Neural cell (in vitro differentiated cells): ENCODE data around the gene SPECC1. TPM values are rescaled to one million over a fixed set of nuclear protein-coding genes. Genes with fewer than 3 reads are reported as not detected.

ENCODE experiments used
- H2AFZ ChIP-seq: fragments of 200-600, 300-800 bp; sonication (generic), shearing (Covaris generic); 2 replicates; pipeline ENCODE4 v1.6.0; 2014; ENCODE audit warnings: low read depth, mild to moderate bottlenecking, antibody characterized with exemption, low read length, moderate library complexity
- H3F3A ChIP-seq: fragments of 200-600 bp; shearing (Covaris generic); 2 replicates; pipeline ENCODE4 v1.6.1; 2016; ENCODE audit warnings: mild to moderate bottlenecking, moderate library complexity, mixed read lengths, antibody characterized with exemption, low read length; ENCODE audit not compliant: insufficient read depth, poor library complexity, severe bottlenecking
- H3K27ac ChIP-seq: fragments of 200-600, 300-800 bp; sonication (generic), shearing (Covaris generic); 2 replicates; pipeline ENCODE4 v1.5.1; 2014; ENCODE audit warnings: mild to moderate bottlenecking, low read length, moderate library complexity
- H3K27me3 ChIP-seq: fragments of 300-800, 200-600 bp; sonication (generic), shearing (Covaris generic); 2 replicates; pipeline ENCODE4 v1.6.0; 2014; ENCODE audit warnings: mild to moderate bottlenecking, low read depth, low read length, moderate library complexity; ENCODE audit not compliant: insufficient read depth
- H3K36me3 ChIP-seq: fragments of 300-800, 200-600 bp; sonication (generic), shearing (Covaris generic); 2 replicates; pipeline ENCODE4 v1.5.1; 2014; ENCODE audit warnings: mild to moderate bottlenecking, antibody characterized with exemption, low read length, moderate library complexity; ENCODE audit not compliant: insufficient read depth
- H3K4me2 ChIP-seq: fragments of 300-800, 200-600 bp; sonication (generic), shearing (Covaris generic); 2 replicates; pipeline ENCODE4 v1.6.0; 2014; ENCODE audit warnings: mild to moderate bottlenecking, low read length
- H3K4me3 ChIP-seq: fragments of 300-800, 200-600 bp; sonication (generic), shearing (Covaris generic); 2 replicates; pipeline ENCODE4 v1.5.1; 2014; ENCODE audit warnings: mild to moderate bottlenecking, low read length, moderate library complexity
- H3K79me2 ChIP-seq: fragments of 200-600 bp; shearing (Covaris generic); replicated peaks from 2 replicates; pipeline ENCODE4 v1.6.0; 2014; ENCODE audit warnings: mild to moderate bottlenecking, low read length, moderate library complexity; ENCODE audit not compliant: insufficient read depth
- H3K9ac ChIP-seq: fragments of 300-800, 200-600 bp; sonication (generic), shearing (Covaris generic); 2 replicates; pipeline ENCODE4 v1.6.1; 2016; ENCODE audit warnings: mild to moderate bottlenecking, low read length, mixed read lengths
- H3K9me2 ChIP-seq: fragments of 200-600 bp; shearing (Covaris generic); 2 replicates; pipeline ENCODE4 v1.6.1; 2016; ENCODE audit warnings: mild to moderate bottlenecking, low read length, mixed read lengths; ENCODE audit not compliant: insufficient read depth
- H3K9me3 ChIP-seq: fragments of 200-600, 300-800 bp; sonication (generic), shearing (Covaris generic); 2 replicates; pipeline ENCODE4 v1.6.1; 2016; ENCODE audit warnings: mild to moderate bottlenecking, mixed run types, low read length, moderate library complexity, mixed read lengths
- H4K20me1 ChIP-seq: fragments of 200-600 bp; shearing (Covaris generic); 2 replicates; pipeline ENCODE4 v1.6.1; 2016; ENCODE audit warnings: mild to moderate bottlenecking, mixed run types; ENCODE audit not compliant: insufficient read depth
- EP300 ChIP-seq: fragments of 450-650 bp; conservative IDR thresholded peaks from 2 replicates; pipeline ENCODE4 v1.6.1; 2014; ENCODE audit warnings: antibody characterized with exemption, mild to moderate bottlenecking, moderate library complexity; ENCODE audit not compliant: poor library complexity, severe bottlenecking
- EZH2 ChIP-seq: fragments of 200-600, 300-800 bp; shearing (Covaris generic), sonication (generic); IDR thresholded peaks from 2 replicates; pipeline ENCODE4 v1.6.1; 2014; ENCODE audit warnings: antibody characterized with exemption, low read length, borderline replicate concordance, mild to moderate bottlenecking; ENCODE audit not compliant: insufficient read depth, poor library complexity, severe bottlenecking
- MXI1 ChIP-seq: fragments of 450-650 bp; conservative IDR thresholded peaks from 2 replicates; pipeline ENCODE4 v1.6.1; 2014; ENCODE audit warnings: antibody characterized with exemption, mild to moderate bottlenecking; ENCODE audit not compliant: poor library complexity, severe bottlenecking
- POLR2AphosphoS5 ChIP-seq: IDR thresholded peaks from 2 replicates; pipeline ENCODE4 v1.6.1; 2012
- RAD21 ChIP-seq: fragments of 450-650 bp; conservative IDR thresholded peaks from 2 replicates; pipeline ENCODE4 v1.6.1; 2014; ENCODE audit warnings: antibody characterized with exemption, mild to moderate bottlenecking, moderate library complexity
- SMC3 ChIP-seq: fragments of 450-650 bp; conservative IDR thresholded peaks from 2 replicates; pipeline ENCODE4 v1.6.1; 2014; ENCODE audit warnings: antibody characterized with exemption, mild to moderate bottlenecking, moderate library complexity; ENCODE audit not compliant: poor library complexity
- TAF1 ChIP-seq: IDR thresholded peaks from 2 replicates; pipeline ENCODE4 v1.6.1; 2012; ENCODE audit warnings: low read depth
- polyA plus RNA-seq: library from polyadenylated mRNA; depleted of rRNA; stranded (reverse); fragments of >200 nt; gene quantifications from 2 replicates; pipeline ENCODE4 v1.2.3, GENCODE V29; 2014
- TF ChIP-seq, protein P1 (sequence below): fragments of 450-650 bp; IDR thresholded peaks from 2 replicates; pipeline ENCODE4 v1.5.1; 2014; ENCODE audit warnings: antibody characterized with exemption, mild to moderate bottlenecking, moderate library complexity; ENCODE audit not compliant: poor library complexity, severe bottlenecking
- TF ChIP-seq, protein P2 (sequence below): IDR thresholded peaks from 2 replicates; pipeline ENCODE4 v1.6.1; 2012; ENCODE audit warnings: borderline replicate concordance

SPECC1 gene
- polyA plus RNA-seq, 1 donor from 2014 or later = 8.6 TPM

DNA sequence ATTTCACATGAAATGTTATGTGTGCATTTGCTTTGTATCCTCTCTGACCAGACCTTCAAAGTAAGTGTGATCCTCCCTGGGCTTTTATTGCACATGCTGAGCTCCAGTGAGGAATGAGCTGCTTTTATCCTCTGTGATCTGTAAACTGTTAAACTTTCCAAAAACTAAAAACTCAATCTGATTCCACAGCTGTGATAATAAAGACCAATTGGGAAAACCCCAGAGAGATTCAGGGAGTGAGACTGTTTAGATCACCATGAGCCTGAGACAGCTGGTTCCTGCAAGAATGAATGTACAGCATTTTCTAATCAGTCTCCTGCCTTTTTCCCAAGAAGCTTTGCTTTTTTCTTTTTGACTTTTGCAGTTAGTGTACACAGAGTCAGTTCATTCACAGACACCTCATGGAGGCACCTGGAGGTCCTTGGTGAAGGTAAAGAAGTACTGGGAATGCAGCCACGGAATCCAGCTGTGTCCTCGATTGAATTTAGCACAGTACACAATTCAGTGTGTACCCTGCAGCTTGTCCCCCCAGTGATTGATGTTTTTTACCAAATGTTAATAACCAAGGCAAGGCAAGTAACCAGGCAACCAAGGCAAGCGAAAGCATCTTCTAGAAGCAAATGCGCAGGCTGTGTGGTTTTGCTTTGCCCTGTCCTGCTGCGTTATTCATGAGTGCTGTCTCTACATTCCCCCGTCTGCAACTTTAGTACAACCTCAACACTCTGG, 275.6 kb downstream of the SPECC1 start:
- Histone ChIP-seq H3K4me2 (no peak overlapping the region), H3K9ac (no peak overlapping the region), H3K79me2 (no peaks in the 10 kb centered on the region)

DNA sequence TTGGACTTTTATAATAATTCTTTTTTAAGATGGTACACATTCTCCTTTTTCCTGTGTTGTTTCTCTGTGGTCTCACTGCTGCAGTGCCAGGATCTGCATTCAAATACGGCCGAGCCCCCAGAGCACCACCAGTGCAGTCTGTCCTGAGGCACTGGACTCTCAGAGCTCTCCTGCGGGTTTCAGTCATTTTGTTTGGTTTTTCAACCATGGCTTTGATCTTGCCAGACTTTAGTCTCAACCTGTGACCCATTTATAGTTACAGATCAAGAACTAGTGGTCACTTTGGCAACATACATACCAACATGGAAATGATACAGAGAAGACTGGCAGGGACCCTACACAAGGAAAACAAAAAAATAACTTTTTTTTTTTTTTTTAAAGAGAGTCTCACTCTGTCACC, 280.8 kb downstream of the SPECC1 start:
- H3K27me3 ChIP-seq = no peaks in the 10 kb centered on the region
- no peak overlapping the region for H3K27ac ChIP-seq
- no peaks in the 10 kb centered on the region for H3K79me2 ChIP-seq
- H3K4me2 ChIP-seq = no peak overlapping the region
- TF ChIP-seq MXI1 (no peak), TAF1 (no peak), RAD21 (no peak)
- TF ChIP-seq, protein P1, sequence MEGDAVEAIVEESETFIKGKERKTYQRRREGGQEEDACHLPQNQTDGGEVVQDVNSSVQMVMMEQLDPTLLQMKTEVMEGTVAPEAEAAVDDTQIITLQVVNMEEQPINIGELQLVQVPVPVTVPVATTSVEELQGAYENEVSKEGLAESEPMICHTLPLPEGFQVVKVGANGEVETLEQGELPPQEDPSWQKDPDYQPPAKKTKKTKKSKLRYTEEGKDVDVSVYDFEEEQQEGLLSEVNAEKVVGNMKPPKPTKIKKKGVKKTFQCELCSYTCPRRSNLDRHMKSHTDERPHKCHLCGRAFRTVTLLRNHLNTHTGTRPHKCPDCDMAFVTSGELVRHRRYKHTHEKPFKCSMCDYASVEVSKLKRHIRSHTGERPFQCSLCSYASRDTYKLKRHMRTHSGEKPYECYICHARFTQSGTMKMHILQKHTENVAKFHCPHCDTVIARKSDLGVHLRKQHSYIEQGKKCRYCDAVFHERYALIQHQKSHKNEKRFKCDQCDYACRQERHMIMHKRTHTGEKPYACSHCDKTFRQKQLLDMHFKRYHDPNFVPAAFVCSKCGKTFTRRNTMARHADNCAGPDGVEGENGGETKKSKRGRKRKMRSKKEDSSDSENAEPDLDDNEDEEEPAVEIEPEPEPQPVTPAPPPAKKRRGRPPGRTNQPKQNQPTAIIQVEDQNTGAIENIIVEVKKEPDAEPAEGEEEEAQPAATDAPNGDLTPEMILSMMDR = no peak
- no peak overlapping the region for H3K9ac ChIP-seq
- no peaks in the 10 kb centered on the region for H3K9me2 ChIP-seq
- H4K20me1 ChIP-seq = no peaks in the 10 kb centered on the region
- H3K4me3 ChIP-seq = no peak overlapping the region
- H2AFZ ChIP-seq = no peak overlapping the region
- H3K9me3 ChIP-seq = no peaks in the 10 kb centered on the region
- no peaks in the 10 kb centered on the region for H3K36me3 ChIP-seq
- H3F3A ChIP-seq = no peaks in the 10 kb centered on the region

More for the DNA sequence above, 275.6 kb downstream of the SPECC1 start:
- Histone ChIP-seq H3K27me3 (no peaks in the 10 kb centered on the region), H3K9me3 (no peaks in the 10 kb centered on the region), H3K9me2 (no peaks in the 10 kb centered on the region), H2AFZ (no peak overlapping the region), H4K20me1 (no peaks in the 10 kb centered on the region), H3F3A (no peaks in the 10 kb centered on the region), H3K27ac (no peak overlapping the region), H3K36me3 (no peaks in the 10 kb centered on the region), H3K4me3 (no peak overlapping the region)
- TF ChIP-seq TAF1 (no peak), RAD21 (no peak), EP300 (no peak), MXI1 (no peak), SMC3 (no peak)
- TF ChIP-seq, protein P2, sequence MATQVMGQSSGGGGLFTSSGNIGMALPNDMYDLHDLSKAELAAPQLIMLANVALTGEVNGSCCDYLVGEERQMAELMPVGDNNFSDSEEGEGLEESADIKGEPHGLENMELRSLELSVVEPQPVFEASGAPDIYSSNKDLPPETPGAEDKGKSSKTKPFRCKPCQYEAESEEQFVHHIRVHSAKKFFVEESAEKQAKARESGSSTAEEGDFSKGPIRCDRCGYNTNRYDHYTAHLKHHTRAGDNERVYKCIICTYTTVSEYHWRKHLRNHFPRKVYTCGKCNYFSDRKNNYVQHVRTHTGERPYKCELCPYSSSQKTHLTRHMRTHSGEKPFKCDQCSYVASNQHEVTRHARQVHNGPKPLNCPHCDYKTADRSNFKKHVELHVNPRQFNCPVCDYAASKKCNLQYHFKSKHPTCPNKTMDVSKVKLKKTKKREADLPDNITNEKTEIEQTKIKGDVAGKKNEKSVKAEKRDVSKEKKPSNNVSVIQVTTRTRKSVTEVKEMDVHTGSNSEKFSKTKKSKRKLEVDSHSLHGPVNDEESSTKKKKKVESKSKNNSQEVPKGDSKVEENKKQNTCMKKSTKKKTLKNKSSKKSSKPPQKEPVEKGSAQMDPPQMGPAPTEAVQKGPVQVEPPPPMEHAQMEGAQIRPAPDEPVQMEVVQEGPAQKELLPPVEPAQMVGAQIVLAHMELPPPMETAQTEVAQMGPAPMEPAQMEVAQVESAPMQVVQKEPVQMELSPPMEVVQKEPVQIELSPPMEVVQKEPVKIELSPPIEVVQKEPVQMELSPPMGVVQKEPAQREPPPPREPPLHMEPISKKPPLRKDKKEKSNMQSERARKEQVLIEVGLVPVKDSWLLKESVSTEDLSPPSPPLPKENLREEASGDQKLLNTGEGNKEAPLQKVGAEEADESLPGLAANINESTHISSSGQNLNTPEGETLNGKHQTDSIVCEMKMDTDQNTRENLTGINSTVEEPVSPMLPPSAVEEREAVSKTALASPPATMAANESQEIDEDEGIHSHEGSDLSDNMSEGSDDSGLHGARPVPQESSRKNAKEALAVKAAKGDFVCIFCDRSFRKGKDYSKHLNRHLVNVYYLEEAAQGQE = no peak

DNA sequence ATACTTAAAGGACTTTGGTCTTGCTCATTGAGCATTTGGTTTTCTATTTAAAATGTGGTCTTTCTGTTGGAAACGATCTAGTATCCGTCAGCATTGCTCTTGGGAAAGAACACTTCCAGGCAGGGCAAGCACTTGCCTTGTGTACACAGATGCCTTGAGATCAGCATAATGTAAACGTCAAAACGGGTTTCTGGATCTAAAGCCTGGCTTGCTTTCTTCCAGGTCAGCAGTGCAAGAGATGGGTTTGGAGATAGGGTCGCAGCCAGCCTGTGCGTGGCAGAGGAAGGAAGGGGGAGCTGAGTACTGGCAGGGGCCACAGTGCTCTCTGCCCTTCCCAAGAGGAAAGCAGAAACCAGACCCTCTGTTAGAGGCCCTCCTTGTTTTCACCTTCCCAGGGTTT, 282.7 kb downstream of the SPECC1 start:
- H3K9me2 ChIP-seq = no peaks in the 10 kb centered on the region
- no peak for TF ChIP-seq MXI1
- no peak for TF ChIP-seq RAD21
- TF ChIP-seq EP300 = no peak
- no peak for TF ChIP-seq TAF1
- TF ChIP-seq, protein P1 = no peak
- TF ChIP-seq SMC3 = no peak
- TF ChIP-seq POLR2AphosphoS5 = no peak
- TF ChIP-seq, protein P2 = no peak
- TF ChIP-seq EZH2 = no peak
- H2AFZ ChIP-seq = no peak overlapping the region
- H3K79me2 ChIP-seq = no peaks in the 10 kb centered on the region
- no peaks in the 10 kb centered on the region for H4K20me1 ChIP-seq
- no peaks in the 10 kb centered on the region for H3F3A ChIP-seq
- H3K36me3 ChIP-seq = no peaks in the 10 kb centered on the region
- no peak overlapping the region for H3K4me2 ChIP-seq
- no peak overlapping the region for H3K27ac ChIP-seq
- no peak overlapping the region for H3K4me3 ChIP-seq
- H3K9ac ChIP-seq = no peak overlapping the region
- no peaks in the 10 kb centered on the region for H3K27me3 ChIP-seq
- H3K9me3 ChIP-seq = no peaks in the 10 kb centered on the region
